Panc1 (cell line): ENCODE measurements around the gene HOMER1. TPM values are rescaled to one million over a fixed set of nuclear protein-coding genes. Genes with fewer than 3 reads are reported as not detected.

Source experiments
- ATAC-seq: fragments of 200-7000 bp; cut with Tn5 transposase; 2 replicates; pipeline ENCODE4 v1.9.1; 2020; ENCODE audit warnings: mild to moderate bottlenecking, moderate library complexity
- BruUV-seq: library from RNA; stranded (reverse); fragments of 400-500 nt; replicated peaks from 2 replicates; lab custom pipeline; 2021; lab: Mats Ljungman, UMichigan
- CTCF ChIA-PET: fragments of 300-600 bp; sonication (Branson Sonifier 250); formaldehyde crosslinking; loops from one replicate; lab custom pipeline; 2022; ENCODE audit warnings: antibody characterized with exemption; lab: Charles Lee
- POLR2A ChIA-PET: fragments of 300-600 bp; sonication (Branson Sonifier 250); formaldehyde crosslinking; loops from one replicate; lab custom pipeline; 2022; ENCODE audit warnings: antibody characterized with exemption; lab: Charles Lee
- DNase-seq: peaks from one replicate; pipeline ENCODE4 v3.0.0-alpha.2; 2010; ENCODE audit warnings: low read depth, low spot score
- H3K27ac ChIP-seq: 2 replicates; pipeline ENCODE4 v1.5.1; 2011; ENCODE audit warnings: mild to moderate bottlenecking, low read length, inconsistent platforms
- H3K27me3 ChIP-seq: fragments of 200-500 bp; sonication (Bioruptor generic); 2 replicates; pipeline ENCODE4 v1.6.0; 2014; ENCODE audit warnings: low read length, inconsistent platforms; ENCODE audit not compliant: control insufficient read depth, insufficient read depth
- H3K36me3 ChIP-seq: fragments of 200-500 bp; sonication (Bioruptor generic); 2 replicates; pipeline ENCODE4 v1.5.1; 2014; ENCODE audit warnings: inconsistent platforms, mild to moderate bottlenecking, low read length, moderate library complexity; ENCODE audit not compliant: control insufficient read depth, insufficient read depth
- H3K4me1 ChIP-seq: 2 replicates; pipeline ENCODE4 v1.5.1; 2011; ENCODE audit warnings: inconsistent platforms, mild to moderate bottlenecking, low read length, moderate library complexity; ENCODE audit not compliant: control insufficient read depth, insufficient read depth
- H3K4me3 ChIP-seq, 2 experiments: 2 replicates each; pipeline ENCODE4 v1.5.1; 2011 to 2012; ENCODE audit warnings: low read depth in 2 of 2, low read length in 2 of 2, mild to moderate bottlenecking in 2 of 2, inconsistent platforms in 1 of 2, moderate library complexity in 1 of 2
- H3K9me3 ChIP-seq: fragments of 200-500 bp; sonication (Bioruptor generic); 2 replicates; pipeline ENCODE4 v1.5.1; 2014; ENCODE audit warnings: low read depth, mild to moderate bottlenecking, inconsistent platforms, low read length, moderate library complexity; ENCODE audit not compliant: control insufficient read depth, insufficient read depth
- CTCF ChIP-seq: fragments of 450-650 bp; IDR thresholded peaks from 2 replicates; pipeline ENCODE4 v1.5.1; 2017; ENCODE audit warnings: mild to moderate bottlenecking
- POLR2AphosphoS5 ChIP-seq: IDR thresholded peaks from 2 replicates; pipeline ENCODE4 v1.6.1; 2012; ENCODE audit warnings: mild to moderate bottlenecking, low read depth, low read length, moderate library complexity
- REST ChIP-seq, 2 experiments: IDR thresholded peaks; 2 replicates each; pipeline ENCODE4 v1.6.1; 2011 to 2012; ENCODE audit warnings: low read depth in 2 of 2, control low read depth in 1 of 2, low read length in 1 of 2, mild to moderate bottlenecking in 1 of 2, moderate library complexity in 1 of 2; ENCODE audit not compliant: insufficient read depth in 1 of 2
- SIN3A ChIP-seq: IDR thresholded peaks from 2 replicates; pipeline ENCODE4 v1.6.1; 2012; ENCODE audit warnings: low read depth, mild to moderate bottlenecking, low read length, moderate library complexity, borderline replicate concordance; ENCODE audit not compliant: insufficient read depth
- TCF7L2 ChIP-seq: IDR thresholded peaks from 2 replicates; pipeline ENCODE4 v1.6.1; 2011; ENCODE audit warnings: mild to moderate bottlenecking, low read depth, low read length, inconsistent platforms
- in situ Hi-C: cut with HindIII; loops from 2 replicates; pipeline ENCODE4 v1.10.0; 2016; ENCODE audit warnings: low sequenced_read_pairs, low pct_unique_long_range_greater_than_20kb
- intact Hi-C: fragments of 100-400 bp; cut with micrococcal nuclease; formaldehyde crosslinking; loops from one replicate; pipeline ENCODE4 v1.10.0; 2022; ENCODE audit not compliant: unreplicated experiment
- total RNA-seq: library from RNA; stranded (reverse); gene quantifications from one replicate; pipeline ENCODE4 v1.2.1, GENCODE V29; 2021; ENCODE audit not compliant: unreplicated experiment

The HOMER1 gene
- total RNA-seq, 1 experiment from 2014 or later = 19.6 TPM

GRCh38 chr5:79413112-79413511, 100.8 kb downstream of the HOMER1 start:
- H3K9me3 ChIP-seq = peaks cover 3% of the 10 kb centered on the region; the same call in 1 of the 2 replicates
- no peak for DNase-seq
- intact Hi-C loops = no loop called here
- no peak overlapping the region for H3K4me3 ChIP-seq
- no peak for TF ChIP-seq POLR2AphosphoS5
- no peak for TF ChIP-seq SIN3A
- no peak for TF ChIP-seq CTCF
- no peak for TF ChIP-seq TCF7L2
- no peak for TF ChIP-seq REST (IDR thresholded peaks at IDR 0.05; ENCODE audit: insufficient read depth in 1 of 2, low read depth in 2 of 2, low read length in 1 of 2)
- in situ Hi-C loops = no loop called here
- no peaks in the 10 kb centered on the region for H3K36me3 ChIP-seq
- POLR2A ChIA-PET = interaction anchor here (0.6 kb wide), 1 partner anchor 58 kb away, joined by 4 read pairs; no protein-coding TSS in a partner anchor
- CTCF ChIA-PET = no interaction called here
- H3K27ac ChIP-seq = no peak overlapping the region
- no peak for ATAC-seq
- H3K4me1 ChIP-seq = no peaks in the 10 kb centered on the region
- BruUV-seq = no TSS peak
- H3K27me3 ChIP-seq = no peaks in the 10 kb centered on the region

- Histone ChIP-seq H3K27me3 (no peaks in the 10 kb centered on the region), H3K4me3 (no peak overlapping the region), H3K9me3 (peaks cover 9% of the 10 kb centered on the region; the same call in 1 of the 2 replicates), H3K27ac (no peak overlapping the region), H3K4me1 (no peaks in the 10 kb centered on the region), H3K36me3 (no peaks in the 10 kb centered on the region)
- intact Hi-C loops = no loop called here
- DNase-seq = no peak
- ChIA-PET CTCF (no interaction called here), POLR2A (no interaction called here)
- in situ Hi-C loops = no loop called here
- no peak for ATAC-seq
- no TSS peak for BruUV-seq
- TF ChIP-seq SIN3A (no peak), POLR2AphosphoS5 (no peak), REST (IDR thresholded peaks at IDR 0.05; ENCODE audit: insufficient read depth in 1 of 2, low read depth in 2 of 2, low read length in 1 of 2) (no peak), CTCF (no peak), TCF7L2 (no peak)
Measured at GRCh38 chr5:79408028-79408427, 105.9 kb downstream of the HOMER1 start.
